ENCODE results near the gene GLO1. TPM values are rescaled to one million over a fixed set of nuclear protein-coding genes. Genes with fewer than 3 reads are reported as not detected.

Gene GLO1
- total and polyA plus RNA-seq, 9 of the 15 experiments (the other 6 are each of a cell fraction or from before 2014, with no cell fraction given): 155 to 331 (median 203) TPM

- TF ChIP-seq TCFL5 (CRISPR knock-in tag; conservative IDR thresholded peaks at IDR 0.05) (no peak), MCM2 (IDR thresholded peaks at IDR 0.05; ENCODE audit: low read depth) (no peak), MBD1 (CRISPR knock-in tag; IDR thresholded peaks at IDR 0.05) (no peak), SMARCA5 (IDR thresholded peaks at IDR 0.05) (no peak), CEBPB (tag; IDR thresholded peaks at IDR 0.05) (no peak), CBX5 (IDR thresholded peaks at IDR 0.05; ENCODE audit: borderline replicate concordance, low read depth) (no peak), ZNF354B (CRISPR knock-in tag; IDR thresholded peaks at IDR 0.05) (no peak), NCOR1 (IDR thresholded peaks at IDR 0.05) (no peak), HMGN3 (IDR thresholded peaks at IDR 0.05; ENCODE audit: borderline replicate concordance, extremely low read depth, insufficient read length, low read depth, low read length) (no peak), ZNF511 (CRISPR knock-in tag; IDR thresholded peaks at IDR 0.05) (no peak), ELF1 (tag; IDR thresholded peaks at IDR 0.05) (0 out of 2 replicates have a peak, but pooled peaks have one; percentile 23), FOSL1 (tag; conservative IDR thresholded peaks at IDR 0.05) (peak; percentile 50), ARHGAP35 (IDR thresholded peaks at IDR 0.05; ENCODE audit: partially characterized antibody) (no peak), ZNF444 (CRISPR knock-in tag; IDR thresholded peaks at IDR 0.05) (no peak), POLR2H (tag; IDR thresholded peaks at IDR 0.05; ENCODE audit: low read depth) (no peak), MECOM (CRISPR knock-in tag; IDR thresholded peaks at IDR 0.05) (no peak), JUND (IDR thresholded peaks at IDR 0.05; ENCODE audit: borderline replicate concordance, low read depth, low read length) (peak; percentile 52; the same call in 1 of the 2 replicates), JUND (tag; IDR thresholded peaks at IDR 0.05; ENCODE audit: borderline replicate concordance, low read depth, low read length) (no peak)
- TF ChIP-seq, protein P1, sequence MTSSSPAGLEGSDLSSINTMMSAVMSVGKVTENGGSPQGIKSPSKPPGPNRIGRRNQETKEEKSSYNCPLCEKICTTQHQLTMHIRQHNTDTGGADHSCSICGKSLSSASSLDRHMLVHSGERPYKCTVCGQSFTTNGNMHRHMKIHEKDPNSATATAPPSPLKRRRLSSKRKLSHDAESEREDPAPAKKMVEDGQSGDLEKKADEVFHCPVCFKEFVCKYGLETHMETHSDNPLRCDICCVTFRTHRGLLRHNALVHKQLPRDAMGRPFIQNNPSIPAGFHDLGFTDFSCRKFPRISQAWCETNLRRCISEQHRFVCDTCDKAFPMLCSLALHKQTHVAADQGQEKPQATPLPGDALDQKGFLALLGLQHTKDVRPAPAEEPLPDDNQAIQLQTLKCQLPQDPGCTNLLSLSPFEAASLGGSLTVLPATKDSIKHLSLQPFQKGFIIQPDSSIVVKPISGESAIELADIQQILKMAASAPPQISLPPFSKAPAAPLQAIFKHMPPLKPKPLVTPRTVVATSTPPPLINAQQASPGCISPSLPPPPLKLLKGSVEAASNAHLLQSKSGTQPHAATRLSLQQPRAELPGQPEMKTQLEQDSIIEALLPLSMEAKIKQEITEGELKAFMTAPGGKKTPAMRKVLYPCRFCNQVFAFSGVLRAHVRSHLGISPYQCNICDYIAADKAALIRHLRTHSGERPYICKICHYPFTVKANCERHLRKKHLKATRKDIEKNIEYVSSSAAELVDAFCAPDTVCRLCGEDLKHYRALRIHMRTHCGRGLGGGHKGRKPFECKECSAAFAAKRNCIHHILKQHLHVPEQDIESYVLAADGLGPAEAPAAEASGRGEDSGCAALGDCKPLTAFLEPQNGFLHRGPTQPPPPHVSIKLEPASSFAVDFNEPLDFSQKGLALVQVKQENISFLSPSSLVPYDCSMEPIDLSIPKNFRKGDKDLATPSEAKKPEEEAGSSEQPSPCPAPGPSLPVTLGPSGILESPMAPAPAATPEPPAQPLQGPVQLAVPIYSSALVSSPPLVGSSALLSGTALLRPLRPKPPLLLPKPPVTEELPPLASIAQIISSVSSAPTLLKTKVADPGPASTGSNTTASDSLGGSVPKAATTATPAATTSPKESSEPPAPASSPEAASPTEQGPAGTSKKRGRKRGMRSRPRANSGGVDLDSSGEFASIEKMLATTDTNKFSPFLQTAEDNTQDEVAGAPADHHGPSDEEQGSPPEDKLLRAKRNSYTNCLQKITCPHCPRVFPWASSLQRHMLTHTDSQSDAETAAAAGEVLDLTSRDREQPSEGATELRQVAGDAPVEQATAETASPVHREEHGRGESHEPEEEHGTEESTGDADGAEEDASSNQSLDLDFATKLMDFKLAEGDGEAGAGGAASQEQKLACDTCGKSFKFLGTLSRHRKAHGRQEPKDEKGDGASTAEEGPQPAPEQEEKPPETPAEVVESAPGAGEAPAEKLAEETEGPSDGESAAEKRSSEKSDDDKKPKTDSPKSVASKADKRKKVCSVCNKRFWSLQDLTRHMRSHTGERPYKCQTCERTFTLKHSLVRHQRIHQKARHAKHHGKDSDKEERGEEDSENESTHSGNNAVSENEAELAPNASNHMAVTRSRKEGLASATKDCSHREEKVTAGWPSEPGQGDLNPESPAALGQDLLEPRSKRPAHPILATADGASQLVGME (CRISPR knock-in tag; IDR thresholded peaks at IDR 0.05): no peak
Observed at GRCh38 chr6:38714239-38715015, 11.5 kb upstream of the GLO1 start (continued).
